Measurements from ENCODE around the gene RAP2A. TPM values are rescaled to one million over a fixed set of nuclear protein-coding genes. Genes with fewer than 3 reads are reported as not detected.

The RAP2A gene
- total and polyA plus RNA-seq, 12 donors, result 3.6 to 37.9 (median 22.2) TPM

DNA sequence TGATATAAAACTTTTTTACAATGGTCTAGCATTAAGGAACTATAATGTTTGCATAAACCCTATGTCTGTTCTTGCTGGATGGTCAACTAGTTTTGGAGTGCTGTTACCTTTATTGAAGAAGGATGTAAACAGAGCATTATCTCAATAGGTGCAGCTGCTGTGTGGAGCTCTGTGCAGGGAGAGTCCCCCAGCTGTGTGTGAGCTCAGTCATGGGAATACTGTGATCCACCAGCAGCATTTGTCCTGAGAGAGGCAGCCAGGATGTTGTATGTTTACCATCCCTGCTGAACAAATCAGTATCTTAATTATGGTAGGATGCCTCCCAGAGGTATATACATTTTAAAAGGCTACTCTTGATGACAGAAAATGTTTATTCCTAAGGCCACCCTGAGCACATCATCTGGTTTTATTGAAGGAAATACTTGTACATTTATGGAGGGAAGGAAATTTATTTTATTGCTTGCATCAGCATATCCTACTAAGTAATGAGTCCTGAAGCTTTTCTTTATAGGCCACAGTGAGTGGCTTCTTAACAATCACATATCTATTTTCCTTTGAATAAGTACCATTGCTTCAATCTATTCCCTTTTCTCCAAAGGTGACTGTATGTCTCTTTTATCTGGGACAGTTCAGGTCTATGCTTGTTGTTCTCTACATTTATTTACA, 11.7 kb downstream of the RAP2A start:
- no peak overlapping the region for H3K27ac ChIP-seq
- no peaks in the 10 kb centered on the region for H3K27me3 ChIP-seq
- intact Hi-C loops (cut with DNase I), result no loop called here
- no peak for TF ChIP-seq POLR2A (IDR thresholded peaks at IDR 0.05)
- no peak for TF ChIP-seq CTCF (IDR thresholded peaks at IDR 0.05)
- no peak for DNase-seq
- H3K4me3 ChIP-seq, result no peak overlapping the region
- H3K4me1 ChIP-seq (replicated peaks in 1 of 2), result peaks cover 0 to 15% of the 10 kb centered on the region in 2 donors
- no peaks in the 10 kb centered on the region for H3K9me3 ChIP-seq (replicated peaks in 1 of 3)
- no peaks in the 10 kb centered on the region for H3K36me3 ChIP-seq (replicated peaks in 1 of 2)

DNA sequence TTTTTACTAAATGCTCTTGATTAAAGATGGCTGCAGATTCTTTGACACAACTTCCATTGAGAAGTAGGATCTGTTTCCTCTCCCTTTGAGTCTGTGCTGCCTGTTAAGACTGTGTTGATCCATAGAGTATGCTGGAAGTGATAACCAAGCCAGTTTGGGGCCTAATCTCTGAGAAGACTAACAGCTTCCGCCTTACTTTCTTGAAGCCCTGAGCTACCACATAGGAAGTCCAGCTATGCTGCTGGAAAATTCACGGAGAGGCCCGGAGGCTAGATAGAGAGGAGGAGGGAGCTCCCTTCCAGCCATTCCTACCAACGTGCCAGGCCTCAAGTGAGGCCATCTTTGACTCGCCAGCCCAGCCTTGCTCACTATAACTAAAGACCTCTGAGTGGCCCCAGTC, 12.5 kb downstream of the RAP2A start:
- Histone ChIP-seq H3K4me3 (no peak overlapping the region), H3K27ac (no peak overlapping the region), H3K4me1 (replicated peaks in 1 of 2) (peaks cover 0 to 7% of the 10 kb centered on the region in 2 donors), H3K36me3 (replicated peaks in 1 of 2) (no peaks in the 10 kb centered on the region), H3K27me3 (no peaks in the 10 kb centered on the region), H3K9me3 (replicated peaks in 1 of 3) (no peaks in the 10 kb centered on the region)
- DNase-seq, result no peak
- no peak for TF ChIP-seq POLR2A (IDR thresholded peaks at IDR 0.05)
- no peak for TF ChIP-seq CTCF (IDR thresholded peaks at IDR 0.05)
- 92 to 99% (median 96%) methylated on average over 4 to 5 of the region's 5 CpGs for WGBS, 4 donors
- intact Hi-C loops (cut with DNase I), result no loop called here

- Histone ChIP-seq H3K4me3 (no peak overlapping the region), H3K4me1 (replicated peaks in 1 of 2) (no peaks in the 10 kb centered on the region), H3K27ac (no peak overlapping the region), H3K36me3 (replicated peaks in 1 of 2) (no peaks in the 10 kb centered on the region), H3K9me3 (replicated peaks in 1 of 3) (no peaks in the 10 kb centered on the region), H3K27me3 (no peaks in the 10 kb centered on the region)
- no peak for DNase-seq
- intact Hi-C loops (cut with DNase I), result no loop called here
- 88 to 98% (median 93%) methylated on average over 5 of the region's 5 CpGs for WGBS, 4 donors
- TF ChIP-seq CTCF (IDR thresholded peaks at IDR 0.05), result no peak
- no peak for TF ChIP-seq POLR2A (IDR thresholded peaks at IDR 0.05)
Measured at GRCh38 chr13:97448503-97449251, 14.7 kb downstream of the RAP2A start.

GRCh38 chr13:97454699-97455098, 20.7 kb downstream of the RAP2A start:
- no peak for DNase-seq
- TF ChIP-seq POLR2A (IDR thresholded peaks at IDR 0.05), result no peak
- no peak for TF ChIP-seq CTCF (IDR thresholded peaks at IDR 0.05)
- no peak overlapping the region for H3K4me3 ChIP-seq
- H3K4me1 ChIP-seq (replicated peaks in 1 of 2), result no peaks in the 10 kb centered on the region
- H3K27me3 ChIP-seq, result no peaks in the 10 kb centered on the region
- no peak overlapping the region for H3K27ac ChIP-seq
- no peaks in the 10 kb centered on the region for H3K36me3 ChIP-seq (replicated peaks in 1 of 2)
- intact Hi-C loops (cut with DNase I), result no loop called here
- no peaks in the 10 kb centered on the region for H3K9me3 ChIP-seq (replicated peaks in 1 of 3)

All from adrenal gland (tissue), 12 donors.